Iris pigment epithelial cell (primary cell): ENCODE measurements around the gene KLHDC10.
"Not testable (repeated sequence)": the region's sequence is repeated elsewhere in the genome, so short reads cannot be mapped to it uniquely, and the experiment has no call there.

ENCODE experiments used
- DNase-seq: peaks from one replicate; pipeline ENCODE4 v3.0.0-alpha.2; 2011; ENCODE audit warnings: low read depth

Gene KLHDC10

DNA sequence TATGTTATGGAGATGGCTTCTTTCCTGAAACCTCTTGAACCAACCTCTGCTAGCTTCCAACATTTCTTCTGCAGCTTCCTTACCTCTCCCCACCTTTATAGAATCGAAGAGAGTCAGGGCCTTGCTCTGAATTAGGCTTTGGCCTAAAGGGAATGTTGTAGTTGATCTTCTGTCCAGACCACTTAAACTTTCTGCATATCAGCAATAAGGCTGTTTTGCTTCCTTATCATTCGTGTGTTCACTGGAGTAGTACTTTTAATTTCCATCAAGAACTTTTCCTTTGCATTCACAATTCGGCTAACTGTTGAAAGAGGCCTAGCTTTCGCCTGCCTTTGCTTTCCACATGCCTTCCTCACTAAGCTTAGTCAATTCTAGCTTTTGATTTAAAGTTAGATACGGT is 48.0 kb downstream of the KLHDC10 start:
- no peak for DNase-seq

DNA sequence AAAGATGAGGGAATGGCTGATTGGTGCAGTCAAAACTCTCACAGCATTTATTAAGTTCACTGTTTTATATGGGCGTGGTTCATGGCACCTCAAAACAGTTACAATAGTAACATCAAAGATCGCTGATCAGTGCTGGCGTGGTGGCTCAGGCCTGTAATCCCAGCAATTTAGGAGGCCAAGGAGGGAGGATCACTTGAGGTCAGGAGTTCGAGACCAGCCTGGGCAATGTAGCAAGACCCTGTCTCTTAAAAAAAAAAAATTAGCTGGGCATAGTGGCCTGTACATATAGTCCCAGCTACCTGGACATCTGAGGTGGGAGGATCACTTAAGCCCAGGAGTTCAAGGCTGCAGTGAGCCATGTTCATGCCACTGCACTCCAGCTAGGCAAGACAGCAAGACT is 48.5 kb downstream of the KLHDC10 start:
- DNase-seq, result no peak

DNA sequence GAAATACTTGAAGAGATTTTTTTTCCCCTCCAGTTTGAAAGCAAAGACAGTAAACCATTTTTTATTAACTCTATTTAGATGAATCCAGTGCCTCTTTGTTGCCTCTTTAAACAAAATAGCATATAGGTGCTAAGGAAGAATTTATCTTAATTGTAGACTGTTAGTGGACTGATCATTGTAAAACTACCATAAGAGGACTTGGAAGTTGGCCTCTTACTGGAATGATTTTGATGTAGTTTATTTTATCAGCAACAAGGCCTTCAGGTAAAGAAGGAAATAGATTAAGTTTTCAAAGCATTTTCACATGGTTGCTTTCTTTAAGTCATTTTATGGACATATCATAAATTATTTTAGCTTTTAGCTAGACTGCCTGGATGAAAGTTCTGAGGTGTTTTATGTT is 53.2 kb downstream of the KLHDC10 start:
- DNase-seq, result no peak

DNA sequence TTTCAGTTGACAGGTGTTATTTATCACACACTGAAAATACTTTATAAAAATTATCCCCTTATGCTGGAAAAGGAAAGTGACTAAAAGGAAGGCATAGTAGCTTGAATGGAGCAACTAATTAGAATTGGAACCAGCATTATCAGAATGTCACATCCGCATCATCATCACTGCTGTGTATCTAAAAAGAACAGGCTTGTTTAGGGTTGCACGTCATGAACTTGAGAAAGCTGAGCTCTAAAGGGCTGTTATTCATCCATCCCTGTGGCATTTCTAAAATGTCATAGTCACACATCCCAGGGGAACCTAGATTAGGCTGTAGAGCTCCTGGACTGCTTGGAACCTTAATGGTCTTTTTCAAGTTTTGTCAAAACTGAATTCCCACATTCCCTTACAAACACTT is 54.4 kb downstream of the KLHDC10 start:
- no peak for DNase-seq

DNA sequence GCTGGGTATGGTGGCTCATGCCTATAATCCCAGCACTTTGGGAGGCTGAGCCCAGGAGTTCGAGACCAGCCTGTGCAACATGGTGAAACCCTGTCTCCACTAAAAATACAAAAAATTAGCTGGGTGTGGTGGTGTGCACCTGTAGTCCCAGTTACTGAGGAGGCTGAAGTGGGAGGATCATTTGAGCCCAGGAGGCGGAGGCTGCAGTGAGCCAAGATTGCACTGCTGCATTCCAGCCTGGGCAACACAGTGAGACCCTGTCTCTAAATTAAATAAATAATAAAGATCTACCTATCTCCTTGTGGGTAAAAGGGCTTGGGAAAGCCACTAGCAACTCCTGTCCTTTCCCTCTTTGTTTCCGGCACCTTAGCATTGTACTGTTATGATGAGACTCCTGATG is 56.5 kb downstream of the KLHDC10 start:
- DNase-seq, result not testable (repeated sequence)

DNA sequence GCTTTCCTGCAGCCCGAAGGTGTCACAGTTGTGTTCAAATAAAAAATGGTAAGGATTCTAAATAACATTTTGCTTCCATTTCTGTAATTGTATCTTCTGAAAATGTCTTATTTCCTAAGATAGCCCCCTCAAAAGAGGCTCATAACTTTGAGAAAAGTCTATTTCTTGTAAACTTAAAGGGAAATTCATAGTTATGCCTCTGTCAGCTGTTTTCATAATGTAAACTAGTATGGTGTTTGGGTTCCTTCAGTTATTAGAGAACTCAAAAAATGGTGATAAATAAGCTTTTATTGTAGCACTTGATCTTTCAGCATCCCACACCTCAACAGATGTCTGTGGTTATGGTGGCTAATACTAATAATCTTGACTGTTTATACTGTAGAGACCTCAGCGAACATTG is 57.1 kb downstream of the KLHDC10 start:
- DNase-seq, result no peak

DNA sequence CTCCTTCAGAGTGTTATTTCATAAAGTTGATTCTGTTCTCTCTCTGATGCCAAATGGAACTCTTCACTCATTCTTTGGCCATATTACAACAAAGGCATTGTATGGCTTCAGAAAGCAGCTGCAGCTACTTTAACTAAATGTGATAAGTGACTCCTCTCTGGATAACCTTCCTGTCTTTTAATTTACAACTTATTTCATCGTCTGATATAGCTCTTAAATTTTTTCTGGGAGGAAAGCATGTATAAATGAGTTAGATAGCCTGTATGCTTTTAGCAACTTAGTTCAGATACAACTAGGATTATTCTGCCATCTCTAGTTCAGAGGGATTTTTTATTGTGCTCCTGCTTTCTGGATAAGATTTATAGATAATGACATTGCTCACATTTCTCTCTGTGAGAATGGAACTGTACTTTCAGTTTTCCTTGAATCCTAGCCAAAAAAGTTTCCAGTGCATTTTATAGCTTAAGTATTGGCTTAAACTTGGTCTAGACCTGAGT is 57.5 kb downstream of the KLHDC10 start:
- DNase-seq, result peak; percentile 72

DNA sequence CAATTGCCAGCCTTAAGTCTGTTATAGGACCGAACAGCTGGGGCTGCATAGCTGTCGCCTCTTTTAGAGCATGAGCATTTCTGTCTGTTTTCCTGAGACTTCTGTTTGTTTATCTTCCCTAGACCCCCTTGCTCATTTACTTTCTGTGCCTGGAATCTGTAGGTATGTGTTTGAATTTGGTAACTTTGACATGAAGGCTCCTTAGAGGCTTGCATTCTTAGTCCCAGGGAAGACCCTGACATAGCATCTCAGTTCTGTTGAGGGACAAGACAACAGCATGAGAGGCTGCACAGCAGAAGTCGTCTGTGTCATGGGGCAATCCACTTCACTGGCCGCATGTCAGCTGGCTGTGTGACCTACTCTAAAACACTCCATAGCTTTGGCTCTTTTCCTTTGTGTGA is 58.7 kb downstream of the KLHDC10 start:
- no peak for DNase-seq

DNA sequence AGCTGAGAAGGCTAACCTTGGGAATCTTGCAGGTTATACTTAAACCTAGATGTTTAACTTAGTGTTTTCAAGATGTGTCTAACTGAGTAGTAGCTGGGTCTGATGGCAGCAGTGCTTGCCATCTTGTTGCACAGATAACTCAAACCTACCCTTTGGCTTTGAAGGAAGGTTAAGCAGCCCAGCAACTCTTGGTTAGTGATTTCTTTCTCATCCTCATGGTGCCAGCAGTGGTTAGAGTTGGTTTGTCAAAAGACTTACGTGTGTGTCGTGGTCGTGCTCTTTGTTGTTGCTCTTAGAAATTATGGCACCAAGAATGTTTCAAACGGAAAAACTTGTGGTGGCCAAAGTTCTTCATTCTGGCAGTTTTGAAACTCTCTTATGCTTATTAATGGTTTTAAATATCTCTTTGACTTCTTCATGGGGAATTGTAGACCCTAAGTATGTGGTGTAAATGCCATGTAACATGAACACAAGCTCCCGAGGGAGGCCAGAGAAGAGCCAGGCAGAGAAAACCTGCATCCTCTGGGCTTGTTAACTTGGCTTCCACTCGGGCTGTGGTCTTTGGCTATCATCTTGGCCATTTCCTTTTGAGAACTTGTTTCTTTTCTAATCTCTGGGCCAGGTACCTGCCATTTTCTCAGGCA is 61.0 kb downstream of the KLHDC10 start:
- DNase-seq, result no peak

DNA sequence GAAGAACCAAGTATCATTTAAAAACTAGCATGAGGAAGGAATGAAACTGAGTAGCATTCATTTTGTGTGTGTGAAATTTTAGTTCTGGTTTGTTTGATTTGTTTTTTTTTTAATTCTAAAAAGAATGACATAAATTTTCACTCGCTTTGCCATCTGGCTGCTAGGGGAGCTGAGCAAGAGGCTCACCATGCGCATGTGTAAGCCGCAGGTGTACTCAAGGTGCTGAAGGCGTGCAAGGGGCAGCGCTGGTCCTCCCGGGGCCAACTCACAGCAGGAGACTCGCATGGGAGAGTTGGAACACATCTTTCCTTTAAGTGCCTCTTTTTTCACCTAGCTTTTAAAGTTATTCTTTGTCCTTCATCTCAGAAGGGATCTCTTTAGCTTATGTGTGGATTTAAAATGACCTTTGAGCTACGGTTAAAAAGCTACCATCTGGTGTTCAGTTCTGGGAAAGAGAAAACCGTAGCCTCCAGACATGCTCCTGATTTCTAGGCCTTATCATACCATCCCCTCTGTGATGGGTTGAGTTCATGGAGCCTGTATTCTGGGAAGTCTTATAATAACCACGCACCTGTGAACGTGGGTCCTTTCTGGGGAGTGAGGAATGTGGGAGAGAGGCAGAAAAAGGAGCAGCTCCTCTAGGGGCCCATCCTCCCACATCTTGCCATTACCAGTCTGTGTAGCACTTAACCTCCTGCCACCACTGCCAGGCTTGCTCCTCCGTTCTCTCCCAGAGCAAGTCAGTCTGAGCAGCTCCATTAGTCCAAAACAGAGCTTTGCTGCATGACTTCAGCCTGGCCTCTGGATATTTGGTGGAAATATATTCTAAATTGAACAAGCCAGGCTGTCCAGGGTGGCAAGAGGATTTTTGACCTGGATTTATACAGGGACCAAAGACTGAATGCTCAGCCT is 61.9 kb downstream of the KLHDC10 start:
- DNase-seq, result no peak

DNA sequence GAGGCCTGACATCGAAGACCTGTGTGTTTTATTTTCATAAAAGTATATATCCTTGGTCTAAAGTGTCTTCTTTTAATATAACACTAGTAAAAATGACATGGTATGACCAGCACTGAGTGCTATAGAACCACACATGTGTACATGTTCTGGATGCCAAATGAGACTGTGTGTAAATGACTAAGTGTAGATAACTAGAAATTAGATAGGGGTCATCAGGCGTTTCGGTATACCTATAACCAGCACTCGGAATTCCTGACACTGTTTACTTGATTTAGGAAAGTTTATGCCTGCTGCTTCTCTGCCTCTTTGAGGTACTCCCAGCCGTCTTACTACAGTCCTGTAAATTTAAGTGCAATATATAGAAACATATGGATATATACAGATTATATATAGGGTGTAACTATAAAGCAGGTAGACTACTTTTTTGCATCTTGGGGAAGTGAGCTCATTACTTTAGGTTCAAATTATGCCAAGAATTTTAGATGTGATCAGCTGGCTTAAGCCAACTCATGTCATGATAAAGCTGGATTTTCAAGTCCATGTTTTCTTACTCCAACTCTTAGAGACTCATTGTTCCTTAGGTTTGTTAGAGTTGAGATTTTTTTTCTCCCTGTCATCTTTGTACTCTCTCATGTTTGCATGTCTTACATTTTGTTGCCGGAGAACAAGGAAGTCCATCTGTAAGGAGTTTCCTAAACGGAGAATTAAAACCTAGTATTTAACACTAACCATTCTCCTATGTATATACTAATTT is 62.9 kb downstream of the KLHDC10 start:
- no peak for DNase-seq

DNA sequence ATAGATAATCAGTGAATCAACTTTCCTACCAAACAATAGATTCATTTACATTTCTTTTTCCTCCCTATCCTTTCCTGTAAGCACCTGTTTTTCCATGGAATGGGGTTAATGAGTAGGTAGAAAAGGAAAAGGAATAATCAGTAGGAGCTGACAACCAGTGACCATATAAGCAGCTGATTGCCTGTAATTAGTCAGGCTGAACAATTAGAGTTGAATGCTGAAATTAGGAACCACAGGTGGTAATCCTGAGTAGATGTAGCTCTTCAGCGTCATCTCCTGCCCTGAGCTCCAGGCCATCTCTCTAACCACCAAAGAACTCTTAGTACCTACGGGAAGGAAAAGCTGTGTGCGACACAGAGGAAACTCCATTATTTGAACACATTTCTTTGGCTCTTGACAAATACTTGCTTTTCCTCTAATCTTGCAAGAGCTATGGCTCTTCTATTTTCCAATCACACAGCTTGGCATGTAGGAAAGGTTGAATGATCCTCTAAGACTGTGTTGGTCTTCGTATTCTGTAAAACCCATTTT is 63.8 kb downstream of the KLHDC10 start:
- DNase-seq, result no peak

DNA sequence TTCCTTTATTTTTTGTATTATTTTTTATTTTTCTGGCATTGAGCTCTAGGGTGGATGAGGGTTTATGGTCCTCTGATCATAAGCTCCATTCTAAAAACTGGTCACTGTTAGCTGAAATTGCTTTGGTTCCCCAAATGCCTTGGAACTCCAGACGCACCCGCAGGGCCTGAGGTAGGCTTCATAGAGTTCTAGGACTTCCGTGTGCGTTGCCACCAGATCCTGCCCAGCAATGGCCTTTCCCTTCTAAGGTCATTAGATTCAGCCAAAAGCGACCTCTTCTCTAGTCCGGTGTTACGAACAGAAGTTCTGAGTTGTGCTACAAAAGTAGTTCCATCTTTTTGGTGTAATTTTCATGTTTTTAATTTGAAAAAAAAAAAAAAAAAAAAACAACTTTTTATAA is 64.4 kb downstream of the KLHDC10 start:
- no peak for DNase-seq

DNA sequence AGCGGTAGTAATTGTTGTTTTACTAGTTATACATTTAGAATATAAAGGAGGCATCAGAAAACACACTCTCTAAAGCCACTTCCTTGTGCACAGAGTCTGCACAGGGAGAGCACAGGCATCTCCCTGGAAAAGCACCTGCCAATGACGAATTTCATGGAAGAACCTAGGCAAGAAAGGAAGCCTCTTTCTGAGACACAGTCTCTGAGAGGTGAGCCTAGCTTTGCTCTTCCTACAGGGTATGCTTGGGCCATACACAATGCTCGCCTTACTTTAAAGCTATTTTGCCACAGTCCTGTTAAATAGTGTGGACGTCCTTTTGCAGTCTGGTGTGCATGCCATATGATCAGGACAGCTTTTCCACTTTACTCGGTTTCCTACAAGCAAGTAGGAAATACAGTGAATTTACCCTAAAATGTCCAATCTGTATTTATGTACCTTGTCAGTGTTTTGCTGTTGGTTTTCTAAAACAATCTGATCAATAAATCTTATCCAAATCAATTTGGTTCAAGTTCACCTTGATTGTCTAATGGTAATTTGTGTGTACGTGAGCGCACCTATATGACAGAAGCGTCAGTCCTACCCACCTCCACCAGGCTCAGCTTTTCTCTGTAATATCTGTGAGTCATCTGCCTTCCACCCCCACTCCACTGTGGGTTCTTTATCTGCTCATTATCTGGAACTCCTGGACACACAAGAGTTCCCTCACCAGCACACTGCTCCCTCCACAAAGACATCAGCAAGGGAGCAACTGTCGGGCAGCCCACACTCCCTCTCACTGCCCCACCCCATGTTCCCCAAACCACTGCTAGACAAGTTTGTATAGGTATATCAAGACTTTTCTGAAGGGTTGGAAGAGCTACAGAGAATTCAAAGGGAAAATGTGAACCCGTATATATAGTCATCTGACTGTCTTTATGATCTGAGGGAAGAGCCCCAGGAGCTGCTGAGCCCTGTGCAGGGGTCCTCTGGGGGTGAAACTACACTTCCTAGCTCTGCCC is 65.2 kb downstream of the KLHDC10 start:
- peak; percentile 60 for DNase-seq

DNA sequence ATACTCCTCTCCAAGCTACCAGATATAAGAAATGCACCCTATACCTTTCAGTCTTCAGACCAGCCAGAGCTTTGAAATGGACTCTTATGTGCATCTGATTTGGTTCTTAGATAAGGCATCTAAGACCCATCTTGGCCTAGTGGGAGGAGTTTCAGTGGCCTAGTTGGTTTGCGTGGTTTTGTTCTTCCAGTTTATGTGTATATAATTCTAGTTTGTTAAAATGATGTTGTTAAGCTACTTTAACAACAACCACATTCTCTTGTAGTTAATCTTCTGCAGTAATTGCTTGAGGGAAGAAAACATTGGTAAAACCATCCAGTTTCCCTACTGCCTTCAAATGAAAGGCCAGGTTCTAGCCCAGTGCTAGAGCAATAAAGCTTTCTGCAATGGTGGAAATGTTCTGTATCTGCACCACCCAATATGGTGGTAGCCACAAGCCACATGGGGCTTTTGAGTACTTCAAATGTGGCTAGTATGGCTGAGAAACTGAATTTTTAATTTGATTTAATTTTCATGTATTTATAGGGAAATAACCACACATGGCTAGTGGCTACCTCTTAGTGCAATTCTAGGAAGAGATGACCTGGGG is 66.3 kb downstream of the KLHDC10 start:
- DNase-seq, result no peak

DNA sequence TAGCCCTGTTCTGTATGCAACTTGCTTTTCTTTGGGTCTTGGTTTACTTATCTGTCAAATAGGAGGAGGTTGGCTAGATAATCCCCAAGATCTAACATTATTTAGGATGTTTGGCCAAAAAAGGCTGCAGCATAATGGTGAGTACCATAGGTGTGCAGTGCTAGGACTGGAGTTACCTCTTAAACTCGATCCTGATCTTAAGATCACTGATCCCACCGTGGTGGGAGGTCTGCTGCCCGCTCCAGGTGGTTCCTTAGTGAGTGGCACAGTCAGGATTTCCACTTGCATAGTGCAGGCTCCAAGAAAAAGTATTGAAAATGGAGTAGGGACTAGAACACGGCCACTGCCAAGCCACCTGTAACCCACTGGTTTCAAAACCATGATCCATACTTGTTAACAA is 66.9 kb downstream of the KLHDC10 start:
- DNase-seq, result no peak

DNA sequence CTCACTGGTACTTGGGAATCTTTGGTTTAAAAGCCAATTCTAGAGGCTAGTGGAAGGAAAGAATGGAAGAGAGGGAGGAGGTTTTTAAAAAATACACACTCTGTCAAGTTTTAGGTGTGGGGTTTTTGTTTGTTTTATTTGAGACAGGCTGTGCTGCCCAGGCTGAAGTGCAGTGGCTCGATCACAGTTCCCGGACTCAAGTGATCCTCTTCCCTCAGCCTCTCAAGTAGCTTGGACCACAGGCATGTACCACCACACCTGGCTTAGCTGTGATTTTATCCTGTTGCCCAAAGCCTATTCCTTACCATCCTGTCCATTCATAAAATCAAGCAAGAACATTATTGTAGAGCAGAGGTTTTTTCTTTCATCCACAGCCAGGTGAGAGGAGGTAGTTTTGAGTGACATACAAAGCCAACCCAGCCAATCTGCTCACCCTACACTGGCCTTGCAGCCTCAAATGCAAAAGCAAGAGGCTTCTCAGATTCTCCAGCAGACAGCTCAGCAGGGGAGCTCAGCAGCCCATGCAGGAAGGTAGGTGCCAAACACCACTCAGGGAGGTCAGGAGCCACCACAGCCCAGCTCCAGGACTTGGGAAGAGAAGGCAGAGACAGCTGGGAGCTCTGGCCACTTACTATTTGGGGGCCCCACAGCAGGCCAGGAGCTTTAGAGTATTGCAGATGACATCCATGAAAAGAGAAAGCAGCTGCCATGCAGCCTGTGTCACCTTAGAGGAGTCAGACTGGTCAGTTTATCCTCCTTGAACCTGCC is 69.0 kb downstream of the KLHDC10 start:
- DNase-seq, result no peak

DNA sequence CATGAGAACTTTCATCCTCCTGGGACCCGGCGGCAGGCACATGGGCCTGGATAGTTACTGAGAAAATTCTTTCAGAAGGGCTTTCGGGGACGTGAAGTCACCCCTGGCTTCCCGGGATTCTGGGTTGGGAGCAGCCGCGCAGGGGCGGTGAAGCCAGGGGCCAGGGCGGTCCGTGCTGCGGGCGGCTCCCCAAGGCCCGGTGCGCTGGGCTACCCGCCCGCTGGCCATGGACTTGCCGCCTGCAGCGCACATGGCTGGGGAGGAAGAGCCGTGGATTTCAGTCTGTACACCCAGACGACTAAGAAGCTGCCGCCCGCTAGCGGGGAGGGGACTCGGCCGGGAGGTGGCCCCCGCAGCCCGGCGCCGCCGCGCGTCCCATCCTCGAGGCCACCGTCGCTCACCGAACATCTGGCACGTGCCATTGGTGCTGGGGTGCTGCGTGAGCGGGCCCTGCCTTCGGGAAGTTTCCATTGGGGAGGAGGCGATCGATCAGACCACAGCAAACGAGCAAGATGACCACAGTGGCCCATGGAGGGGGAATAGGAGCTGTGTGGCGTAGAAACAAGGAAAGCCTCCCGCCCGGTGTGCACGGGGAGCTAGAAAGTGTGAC is 70.3 kb downstream of the KLHDC10 start:
- no peak for DNase-seq

DNA sequence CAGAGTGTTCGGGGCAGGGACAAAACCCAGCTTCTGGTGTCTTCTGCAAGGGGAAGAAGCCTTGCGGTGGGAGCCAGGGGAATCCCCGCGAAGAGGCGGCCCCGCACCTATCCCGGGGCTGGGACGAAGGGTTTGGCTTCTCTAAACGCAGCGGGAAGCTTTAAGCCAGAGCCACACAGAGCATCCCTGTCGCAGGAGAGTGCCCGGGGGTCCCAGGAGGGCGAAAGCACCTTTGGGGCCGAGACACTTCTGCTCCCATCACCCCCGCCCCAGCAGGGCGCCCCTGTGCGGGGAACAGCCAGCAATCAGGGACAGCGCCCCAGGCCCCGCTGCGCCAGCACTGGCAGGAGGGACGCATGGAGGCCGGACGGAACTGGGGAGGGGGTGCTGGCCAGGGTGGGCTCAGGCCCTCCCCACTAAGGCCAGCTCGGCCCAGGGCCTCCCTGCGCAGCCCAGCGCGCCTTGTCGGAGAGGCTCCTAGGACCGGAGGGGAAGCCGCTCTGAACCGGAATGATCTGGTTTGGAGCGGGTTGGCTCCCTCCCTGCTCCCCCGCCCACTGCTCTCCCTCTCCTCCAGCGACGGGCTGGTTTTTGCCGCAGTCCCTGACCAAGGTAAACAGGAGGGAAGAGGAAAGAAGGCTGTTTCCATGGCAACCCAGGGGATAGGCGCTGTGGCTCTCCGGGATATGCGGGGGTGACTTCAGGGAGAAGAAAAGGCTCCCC is 71.0 kb downstream of the KLHDC10 start:
- peak; percentile 79 for DNase-seq
